ENCODE results near the gene GRAMD4. TPM values are rescaled to one million over a fixed set of nuclear protein-coding genes. Genes with fewer than 3 reads are reported as not detected.

Gene GRAMD4
- total RNA-seq, 2 donors from 2014 or later = 38.0 to 43.3 TPM

GRCh38 chr22:46665751-46666280 lies 45.6 kb downstream of the GRAMD4 start:
- no peak overlapping the region for H3K27ac ChIP-seq (ENCODE audit: low read depth, low read length)
- DNase-seq = no peak
- no peaks in the 10 kb centered on the region for H3K4me1 ChIP-seq (ENCODE audit: control insufficient read depth, insufficient read depth, low read length)
- no peaks in the 10 kb centered on the region for H3K27me3 ChIP-seq (ENCODE audit: control insufficient read depth, insufficient read depth, low read length, poor library complexity, severe bottlenecking)
- H3K9ac ChIP-seq (ENCODE audit: extremely low read depth, low read length, poor library complexity, severe bottlenecking) = no peak overlapping the region
- peaks cover 8% of the 10 kb centered on the region for H3K36me3 Mint-ChIP-seq (ENCODE audit: low read depth)
- no peaks in the 10 kb centered on the region for H3K27me3 Mint-ChIP-seq (ENCODE audit: insufficient read depth)
- no peak for TF ChIP-seq CTCF (conservative IDR thresholded peaks at IDR 0.05)
- no peaks in the 10 kb centered on the region for H3K9me3 ChIP-seq (ENCODE audit: control insufficient read depth, low read length)
- no peaks in the 10 kb centered on the region for H3K36me3 ChIP-seq (ENCODE audit: control insufficient read depth, insufficient read depth, low read length)
- peaks cover 5% of the 10 kb centered on the region for H3K4me1 Mint-ChIP-seq
- no peak overlapping the region for H3K4me3 Mint-ChIP-seq
- H3K27ac Mint-ChIP-seq = no peak overlapping the region
- 92 to 98% methylated on average over 14 to 18 of the region's 18 CpGs for WGBS, 2 experiments (ENCODE audit: insufficient coverage in 1 of 2, insufficient read length in 1 of 2)
- no peak overlapping the region for H3K4me3 ChIP-seq (ENCODE audit: low read length)
- H3K9me3 Mint-ChIP-seq = no peaks in the 10 kb centered on the region

- no peak overlapping the region for H3K9ac ChIP-seq (ENCODE audit: extremely low read depth, low read length, poor library complexity, severe bottlenecking)
- 92 to 95% methylated on average over 6 to 17 of the region's 17 CpGs for WGBS, 2 experiments (ENCODE audit: insufficient coverage in 1 of 2, insufficient read length in 1 of 2)
- H3K27ac ChIP-seq (ENCODE audit: low read depth, low read length) = no peak overlapping the region
- no peak overlapping the region for H3K27ac Mint-ChIP-seq
- no peaks in the 10 kb centered on the region for H3K27me3 ChIP-seq (ENCODE audit: control insufficient read depth, insufficient read depth, low read length, poor library complexity, severe bottlenecking)
- H3K4me1 Mint-ChIP-seq = peaks cover 5% of the 10 kb centered on the region
- no peaks in the 10 kb centered on the region for H3K36me3 ChIP-seq (ENCODE audit: control insufficient read depth, insufficient read depth, low read length)
- H3K36me3 Mint-ChIP-seq (ENCODE audit: low read depth) = peaks cover 8% of the 10 kb centered on the region
- TF ChIP-seq CTCF (conservative IDR thresholded peaks at IDR 0.05) = no peak
- H3K4me3 ChIP-seq (ENCODE audit: low read length) = no peak overlapping the region
- no peaks in the 10 kb centered on the region for H3K9me3 Mint-ChIP-seq
- H3K4me3 Mint-ChIP-seq = no peak overlapping the region
- no peak for DNase-seq
- H3K9me3 ChIP-seq (ENCODE audit: control insufficient read depth, low read length) = no peaks in the 10 kb centered on the region
- H3K4me1 ChIP-seq (ENCODE audit: control insufficient read depth, insufficient read depth, low read length) = no peaks in the 10 kb centered on the region
- H3K27me3 Mint-ChIP-seq (ENCODE audit: insufficient read depth) = no peaks in the 10 kb centered on the region
Measured at GRCh38 chr22:46666577-46667244, 46.5 kb downstream of the GRAMD4 start.

- Histone ChIP-seq H3K9ac (ENCODE audit: extremely low read depth, low read length, poor library complexity, severe bottlenecking) (no peak overlapping the region), H3K27ac (ENCODE audit: low read depth, low read length) (no peak overlapping the region), H3K4me1 (ENCODE audit: control insufficient read depth, insufficient read depth, low read length) (no peaks in the 10 kb centered on the region), H3K4me3 (ENCODE audit: low read length) (no peak overlapping the region), H3K27me3 (ENCODE audit: control insufficient read depth, insufficient read depth, low read length, poor library complexity, severe bottlenecking) (no peaks in the 10 kb centered on the region), H3K9me3 (ENCODE audit: control insufficient read depth, low read length) (no peaks in the 10 kb centered on the region), H3K36me3 (ENCODE audit: control insufficient read depth, insufficient read depth, low read length) (no peaks in the 10 kb centered on the region)
- H3K27me3 Mint-ChIP-seq (ENCODE audit: insufficient read depth) = no peaks in the 10 kb centered on the region
- no peak overlapping the region for H3K27ac Mint-ChIP-seq
- no peak overlapping the region for H3K4me3 Mint-ChIP-seq
- no peaks in the 10 kb centered on the region for H3K9me3 Mint-ChIP-seq
- no peak for DNase-seq
- no peak for TF ChIP-seq CTCF (conservative IDR thresholded peaks at IDR 0.05)
- WGBS, 2 experiments (ENCODE audit: insufficient coverage in 1 of 2, insufficient read length in 1 of 2) = 93% methylated on average over 5 to 10 of the region's 10 CpGs
- peaks cover 5% of the 10 kb centered on the region for H3K4me1 Mint-ChIP-seq
- peaks cover 8% of the 10 kb centered on the region for H3K36me3 Mint-ChIP-seq (ENCODE audit: low read depth)
Measured at GRCh38 chr22:46667245-46667623, 47.0 kb downstream of the GRAMD4 start.
